ENCODE results near the gene WDR27.

WDR27 gene

DNA sequence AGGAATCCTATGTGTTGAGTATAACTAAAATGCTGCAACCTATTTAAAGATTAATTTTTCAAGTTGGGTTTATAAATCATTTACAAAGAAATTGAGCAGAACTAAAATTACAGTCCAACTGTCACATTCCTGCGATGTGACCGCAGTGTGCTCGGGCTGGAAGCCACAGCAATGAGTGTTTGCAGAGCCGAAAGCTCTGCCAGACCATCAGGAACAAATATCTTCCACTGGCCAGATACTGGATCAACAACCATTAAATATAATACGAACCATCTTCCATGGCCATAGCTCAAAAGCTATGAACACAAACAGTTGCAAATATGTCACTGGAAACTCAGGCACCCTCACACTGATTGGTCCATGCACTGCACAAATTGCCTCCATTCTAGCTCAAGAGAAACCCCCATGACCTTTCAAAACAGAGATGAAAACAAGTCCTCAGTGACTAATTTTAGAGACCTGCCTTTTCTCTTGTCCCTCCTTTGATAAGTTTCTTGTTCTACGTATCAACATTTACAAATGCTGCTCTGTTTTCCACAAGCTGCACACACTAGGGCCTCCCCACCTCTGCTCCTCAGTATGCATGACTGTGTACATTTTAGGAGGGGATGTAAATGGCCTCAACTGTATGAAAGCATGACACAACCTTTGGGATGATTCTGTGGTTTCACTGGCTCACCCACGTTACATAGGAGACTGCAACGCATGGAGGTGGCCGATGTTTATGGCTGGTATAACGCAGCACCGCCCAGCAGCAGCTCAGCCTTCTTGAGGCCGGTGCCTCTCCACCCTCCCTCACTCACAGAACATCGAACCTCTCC is 171.7 kb downstream of the WDR27 start:
- Histone ChIP-seq H3K4me3 (ENCODE audit: low read length in 2 of 2) (no peak overlapping the region), H3K18ac (ENCODE audit: low read length) (no peak overlapping the region), H3K14ac (ENCODE audit: low read length) (peak overlapping the region; percentile 57), H2BK5ac (ENCODE audit: low read length) (no peak overlapping the region), H2AFZ (ENCODE audit: low read length) (no peak overlapping the region), H2BK12ac (ENCODE audit: low read length) (no peak overlapping the region), H2AK5ac (ENCODE audit: low read depth, low read length) (no peak overlapping the region), H3K4me1 (ENCODE audit: control insufficient read depth in 2 of 2, insufficient read depth in 1 of 2, low read depth in 1 of 2, low read length in 2 of 2) (peaks cover 2 to 3% of the 10 kb centered on the region in 2 donors), H3K4me2 (ENCODE audit: insufficient read depth, low read length, poor library complexity, severe bottlenecking) (no peak overlapping the region), H4K91ac (ENCODE audit: low read depth, low read length, poor library complexity) (no peak overlapping the region), H3K9ac (ENCODE audit: low read depth, low read length, poor library complexity) (no peak overlapping the region), H3K27ac (replicated peaks; ENCODE audit: low read length) (no peak overlapping the region), H3K79me1 (ENCODE audit: low read depth, low read length) (peaks cover 2% of the 10 kb centered on the region), H3K9me3 (replicated peaks in 1 of 2; ENCODE audit: control insufficient read depth in 2 of 2, insufficient read depth in 1 of 2, low read depth in 1 of 2, low read length in 2 of 2) (peaks cover 6 to 18% of the 10 kb centered on the region in 2 donors), H3K36me3 (replicated peaks in 1 of 2; ENCODE audit: control insufficient read depth in 2 of 2, insufficient read depth in 2 of 2, low read length in 2 of 2) (peaks cover 0 to 3% of the 10 kb centered on the region in 2 donors), H3K27me3 (ENCODE audit: control insufficient read depth in 3 of 3, insufficient read depth in 3 of 3, low read depth in 1 of 3, low read length in 3 of 3) (no peaks in the 10 kb centered on the region), H2BK15ac (ENCODE audit: low read length) (no peak overlapping the region), H2BK120ac (ENCODE audit: low read depth, low read length) (no peak overlapping the region), H3K23ac (ENCODE audit: low read depth, low read length, poor library complexity) (no peak overlapping the region), H3K4ac (ENCODE audit: low read length) (no peak overlapping the region), H4K8ac (ENCODE audit: low read depth, low read length) (no peak overlapping the region)
- no CpG with 5 or more reads among the region's 13 CpGs for WGBS, 2 donors (ENCODE audit: extremely low coverage in 2 of 2, insufficient read length in 2 of 2, insufficient replicate concordance in 1 of 2)
- DNase-seq (ENCODE audit: low spot score): no peak

DNA sequence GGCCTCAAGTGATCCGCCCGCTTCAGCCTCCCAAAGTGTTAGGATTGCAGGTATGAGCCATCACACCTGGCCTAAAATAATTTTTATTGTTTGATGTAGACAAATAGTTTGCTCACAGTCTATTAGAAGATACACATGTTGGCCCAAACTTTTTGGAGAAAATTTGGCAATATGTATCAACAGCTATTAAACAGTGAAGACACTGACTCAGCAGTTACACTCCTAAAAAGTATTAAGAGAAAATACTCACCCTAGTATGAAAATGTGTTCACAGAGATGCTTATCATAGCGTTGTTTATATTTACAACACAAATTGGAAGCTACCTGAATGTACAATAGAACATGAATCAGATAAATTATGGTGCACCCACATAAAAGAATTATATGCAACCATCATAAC is 173.1 kb downstream of the WDR27 start:
- Histone ChIP-seq H2AK5ac (ENCODE audit: low read depth, low read length) (no peak overlapping the region), H3K23ac (ENCODE audit: low read depth, low read length, poor library complexity) (no peak overlapping the region), H3K9ac (ENCODE audit: low read depth, low read length, poor library complexity) (no peak overlapping the region), H3K18ac (ENCODE audit: low read length) (no peak overlapping the region), H2BK120ac (ENCODE audit: low read depth, low read length) (no peak overlapping the region), H3K4me1 (ENCODE audit: control insufficient read depth in 2 of 2, insufficient read depth in 1 of 2, low read depth in 1 of 2, low read length in 2 of 2) (peaks cover 2 to 3% of the 10 kb centered on the region in 2 donors), H2BK12ac (ENCODE audit: low read length) (no peak overlapping the region), H2BK5ac (ENCODE audit: low read length) (no peak overlapping the region), H4K91ac (ENCODE audit: low read depth, low read length, poor library complexity) (no peak overlapping the region), H3K4me3 (ENCODE audit: low read length in 2 of 2) (no peak overlapping the region), H3K36me3 (replicated peaks in 1 of 2; ENCODE audit: control insufficient read depth in 2 of 2, insufficient read depth in 2 of 2, low read length in 2 of 2) (peaks cover 0 to 2% of the 10 kb centered on the region in 2 donors), H3K27ac (replicated peaks; ENCODE audit: low read length) (no peak overlapping the region), H2BK15ac (ENCODE audit: low read length) (no peak overlapping the region), H3K4me2 (ENCODE audit: insufficient read depth, low read length, poor library complexity, severe bottlenecking) (no peak overlapping the region), H3K79me1 (ENCODE audit: low read depth, low read length) (peaks cover 1% of the 10 kb centered on the region), H2AFZ (ENCODE audit: low read length) (no peak overlapping the region), H4K8ac (ENCODE audit: low read depth, low read length) (no peak overlapping the region), H3K9me3 (replicated peaks in 1 of 2; ENCODE audit: control insufficient read depth in 2 of 2, insufficient read depth in 1 of 2, low read depth in 1 of 2, low read length in 2 of 2) (peaks cover 3 to 8% of the 10 kb centered on the region in 2 donors), H3K14ac (ENCODE audit: low read length) (no peak overlapping the region), H3K27me3 (ENCODE audit: control insufficient read depth in 3 of 3, insufficient read depth in 3 of 3, low read depth in 1 of 3, low read length in 3 of 3) (no peaks in the 10 kb centered on the region), H3K4ac (ENCODE audit: low read length) (no peak overlapping the region)
- DNase-seq (ENCODE audit: low spot score): no peak
- WGBS, 2 donors (ENCODE audit: extremely low coverage in 2 of 2, insufficient read length in 2 of 2, insufficient replicate concordance in 1 of 2): no CpG with 5 or more reads among the region's 3 CpGs

DNA sequence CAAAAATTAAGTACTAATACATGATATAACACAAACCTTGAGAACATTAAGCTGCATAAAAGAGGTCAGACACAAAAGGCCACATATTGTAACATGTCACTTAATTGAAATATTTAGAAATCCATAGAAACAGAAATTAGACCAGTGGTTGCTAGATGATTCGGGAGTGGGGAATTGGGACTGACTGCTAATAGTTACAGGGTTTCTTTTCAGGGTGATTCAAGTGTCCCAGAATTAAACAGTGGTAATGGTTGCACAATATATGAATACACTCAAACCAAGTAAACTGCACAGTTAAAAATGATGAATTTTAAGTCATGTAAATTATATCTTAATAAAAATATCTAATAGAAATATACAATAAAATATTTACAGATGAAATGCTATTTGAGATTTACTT is 174.5 kb downstream of the WDR27 start:
- Histone ChIP-seq H4K8ac (ENCODE audit: low read depth, low read length) (no peak overlapping the region), H3K4ac (ENCODE audit: low read length) (no peak overlapping the region), H3K9ac (ENCODE audit: low read depth, low read length, poor library complexity) (no peak overlapping the region), H2AK5ac (ENCODE audit: low read depth, low read length) (no peak overlapping the region), H2AFZ (ENCODE audit: low read length) (no peak overlapping the region), H3K14ac (ENCODE audit: low read length) (no peak overlapping the region), H4K91ac (ENCODE audit: low read depth, low read length, poor library complexity) (no peak overlapping the region), H2BK12ac (ENCODE audit: low read length) (no peak overlapping the region), H3K36me3 (replicated peaks in 1 of 2; ENCODE audit: control insufficient read depth in 2 of 2, insufficient read depth in 2 of 2, low read length in 2 of 2) (no peaks in the 10 kb centered on the region), H3K79me1 (ENCODE audit: low read depth, low read length) (no peaks in the 10 kb centered on the region), H3K23ac (ENCODE audit: low read depth, low read length, poor library complexity) (no peak overlapping the region), H3K4me1 (ENCODE audit: control insufficient read depth in 2 of 2, insufficient read depth in 1 of 2, low read depth in 1 of 2, low read length in 2 of 2) (peaks cover 2 to 3% of the 10 kb centered on the region in 2 donors), H3K4me2 (ENCODE audit: insufficient read depth, low read length, poor library complexity, severe bottlenecking) (no peak overlapping the region), H2BK5ac (ENCODE audit: low read length) (no peak overlapping the region), H3K18ac (ENCODE audit: low read length) (no peak overlapping the region), H3K4me3 (ENCODE audit: low read length in 2 of 2) (no peak overlapping the region), H3K9me3 (replicated peaks in 1 of 2; ENCODE audit: control insufficient read depth in 2 of 2, insufficient read depth in 1 of 2, low read depth in 1 of 2, low read length in 2 of 2) (peaks cover 0 to under 1% of the 10 kb centered on the region in 2 donors), H3K27me3 (ENCODE audit: control insufficient read depth in 3 of 3, insufficient read depth in 3 of 3, low read depth in 1 of 3, low read length in 3 of 3) (no peaks in the 10 kb centered on the region), H2BK15ac (ENCODE audit: low read length) (no peak overlapping the region), H3K27ac (replicated peaks; ENCODE audit: low read length) (no peak overlapping the region), H2BK120ac (ENCODE audit: low read depth, low read length) (no peak overlapping the region)
- DNase-seq (ENCODE audit: low spot score): no peak
- WGBS, 2 donors (ENCODE audit: extremely low coverage in 2 of 2, insufficient read length in 2 of 2, insufficient replicate concordance in 1 of 2): no CpG with 5 or more reads among the region's 1 CpG

DNA sequence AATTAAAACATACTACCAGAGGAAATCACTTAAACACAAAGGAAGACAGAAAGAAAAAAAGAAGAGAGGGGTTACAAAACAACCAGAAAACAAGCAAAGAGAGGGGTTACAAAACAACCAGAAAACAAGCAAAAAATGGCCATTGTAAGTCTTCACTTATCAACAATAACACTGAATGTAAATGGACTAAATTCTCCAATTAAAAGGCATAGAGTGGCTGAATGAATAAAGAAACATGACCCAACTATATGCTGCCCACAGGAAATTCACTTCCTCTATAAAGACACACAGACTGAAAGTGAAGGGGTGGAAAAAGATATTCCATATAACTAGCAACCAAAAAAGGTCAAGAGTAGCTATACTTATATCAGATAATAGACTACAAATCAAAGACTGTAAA is 180.0 kb downstream of the WDR27 start:
- H2BK12ac ChIP-seq (ENCODE audit: low read length): no peak overlapping the region
- H2AFZ ChIP-seq (ENCODE audit: low read length): no peak overlapping the region
- peaks cover 0 to 20% of the 10 kb centered on the region in 2 donors for H3K4me1 ChIP-seq (ENCODE audit: control insufficient read depth in 2 of 2, insufficient read depth in 1 of 2, low read depth in 1 of 2, low read length in 2 of 2)
- no peak overlapping the region for H2BK5ac ChIP-seq (ENCODE audit: low read length)
- H2AK5ac ChIP-seq (ENCODE audit: low read depth, low read length): no peak overlapping the region
- no peak overlapping the region for H3K4me3 ChIP-seq (ENCODE audit: low read length in 2 of 2)
- no peak overlapping the region for H4K8ac ChIP-seq (ENCODE audit: low read depth, low read length)
- no peak overlapping the region for H3K4ac ChIP-seq (ENCODE audit: low read length)
- no peaks in the 10 kb centered on the region for H3K36me3 ChIP-seq (replicated peaks in 1 of 2; ENCODE audit: control insufficient read depth in 2 of 2, insufficient read depth in 2 of 2, low read length in 2 of 2)
- no peak overlapping the region for H2BK15ac ChIP-seq (ENCODE audit: low read length)
- H3K23ac ChIP-seq (ENCODE audit: low read depth, low read length, poor library complexity): no peak overlapping the region
- DNase-seq (ENCODE audit: low spot score): no peak
- no peaks in the 10 kb centered on the region for H3K79me1 ChIP-seq (ENCODE audit: low read depth, low read length)
- no peak overlapping the region for H3K18ac ChIP-seq (ENCODE audit: low read length)
- no peak overlapping the region for H3K4me2 ChIP-seq (ENCODE audit: insufficient read depth, low read length, poor library complexity, severe bottlenecking)
- no peak overlapping the region for H2BK120ac ChIP-seq (ENCODE audit: low read depth, low read length)
- no peak overlapping the region for H3K27ac ChIP-seq (replicated peaks; ENCODE audit: low read length)
- no peak overlapping the region for H3K14ac ChIP-seq (ENCODE audit: low read length)
- peaks cover 5 to 12% of the 10 kb centered on the region in 2 donors for H3K9me3 ChIP-seq (replicated peaks in 1 of 2; ENCODE audit: control insufficient read depth in 2 of 2, insufficient read depth in 1 of 2, low read depth in 1 of 2, low read length in 2 of 2)
- H3K9ac ChIP-seq (ENCODE audit: low read depth, low read length, poor library complexity): no peak overlapping the region
- no peak overlapping the region for H4K91ac ChIP-seq (ENCODE audit: low read depth, low read length, poor library complexity)
- no peaks in the 10 kb centered on the region for H3K27me3 ChIP-seq (ENCODE audit: control insufficient read depth in 3 of 3, insufficient read depth in 3 of 3, low read depth in 1 of 3, low read length in 3 of 3)
